GM19351 (cell line): Measurements from ENCODE around the gene GSDMA.
"Not testable (repeated sequence)": the region's sequence is repeated elsewhere in the genome, so short reads cannot be mapped to it uniquely, and the experiment has no call there.

Experiments
- ATAC-seq: cut with Tn5 transposase; IDR thresholded peaks from one replicate; pipeline ENCODE4 v1.9.1; 2021; ENCODE audit warnings: mild to moderate bottlenecking, moderate library complexity; ENCODE audit not compliant: unreplicated experiment

GSDMA gene

DNA sequence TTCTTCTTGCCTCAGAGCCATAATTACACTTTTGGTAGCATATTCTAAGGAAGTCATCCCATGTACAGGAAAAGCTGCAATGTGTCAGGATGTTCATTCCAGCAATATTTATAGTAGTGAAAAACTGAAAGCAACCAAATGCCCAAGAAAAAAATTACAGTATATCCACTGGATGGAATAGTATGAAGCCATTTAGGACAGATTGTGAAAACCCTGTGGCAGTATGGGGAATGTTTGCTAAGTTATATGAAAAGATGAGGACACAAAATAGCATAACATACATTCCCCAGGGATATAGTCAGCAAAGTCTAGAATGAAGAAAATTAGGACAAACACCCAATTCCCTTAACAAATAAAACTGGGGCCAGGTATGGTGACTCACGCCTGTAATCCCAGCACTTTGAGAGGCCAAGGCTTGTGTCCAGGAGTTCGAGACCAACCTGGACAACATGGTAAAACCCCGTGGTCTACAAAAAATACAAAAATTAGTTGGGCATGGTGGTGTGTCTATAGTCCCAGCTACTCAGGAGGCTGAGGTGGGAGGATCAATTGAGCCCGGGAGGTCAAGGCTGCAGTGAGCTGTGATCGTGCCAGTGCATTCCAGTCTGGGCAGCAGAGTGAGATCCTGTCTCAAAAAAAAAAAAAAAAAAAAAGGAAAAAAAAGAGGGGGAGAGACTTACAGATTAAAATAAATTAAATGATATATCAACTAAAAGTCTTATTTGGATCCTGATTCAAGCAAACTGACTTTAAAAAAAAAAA lies 33.0 kb upstream of the GSDMA start:
- ATAC-seq: no peak

DNA sequence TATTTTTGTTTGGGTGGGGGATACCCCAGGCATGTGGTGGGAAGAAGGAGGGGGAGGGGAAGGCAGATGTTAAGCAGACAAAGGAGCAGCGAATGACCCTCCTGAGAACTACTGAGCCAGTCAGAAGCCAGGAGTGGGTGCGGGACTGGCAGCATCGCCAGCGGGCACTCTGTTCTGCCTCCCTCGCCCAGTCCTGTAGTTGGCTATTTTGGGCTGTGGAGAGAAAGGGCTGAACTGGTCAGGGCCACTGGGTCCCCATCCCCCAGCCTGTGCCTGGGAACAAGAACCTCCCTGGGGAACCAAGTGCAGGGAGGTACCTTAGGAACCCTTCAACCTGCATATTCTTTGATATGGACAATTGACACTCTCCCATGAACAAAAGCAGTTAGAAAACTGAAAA lies 28.9 kb upstream of the GSDMA start:
- ATAC-seq: no peak

DNA sequence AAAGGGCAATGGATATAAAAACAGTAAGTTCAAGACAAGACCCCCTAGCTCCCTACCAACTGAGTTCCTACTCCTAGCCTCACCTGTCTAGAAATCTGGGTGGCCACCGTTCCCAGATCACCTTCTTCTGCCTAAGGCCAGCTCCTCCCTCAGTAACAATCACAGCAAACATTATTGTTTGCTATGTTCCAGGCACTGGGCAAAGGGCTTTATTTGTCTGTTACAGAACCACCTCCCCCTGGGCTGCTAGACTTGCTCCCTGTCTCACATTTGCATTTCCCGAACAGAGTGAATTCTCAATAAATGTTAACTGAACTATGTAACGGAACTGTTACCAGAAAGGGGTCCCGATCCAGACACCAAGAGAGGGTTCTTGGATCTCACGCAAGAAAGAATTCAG lies 28.5 kb upstream of the GSDMA start:
- ATAC-seq: no peak

DNA sequence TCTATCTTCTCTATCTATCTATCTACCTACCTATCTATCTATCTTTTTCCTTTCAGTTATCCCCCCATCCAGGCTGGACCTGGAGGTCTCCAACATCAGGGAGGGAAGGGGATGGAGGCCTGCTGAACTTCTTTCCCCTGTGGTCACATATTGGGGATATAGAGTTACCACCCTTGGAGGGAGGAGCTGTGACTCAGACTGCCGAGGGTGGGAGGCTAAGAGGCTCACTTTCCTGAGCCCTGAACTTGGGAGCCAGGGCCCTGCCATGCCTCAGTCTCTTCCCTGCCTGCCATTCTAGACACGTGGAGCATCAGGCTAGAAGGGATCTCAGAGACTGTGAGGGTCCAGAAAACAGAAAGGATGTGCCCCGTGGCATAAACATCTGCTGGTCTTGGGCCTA lies 26.9 kb upstream of the GSDMA start:
- ATAC-seq: no peak

DNA sequence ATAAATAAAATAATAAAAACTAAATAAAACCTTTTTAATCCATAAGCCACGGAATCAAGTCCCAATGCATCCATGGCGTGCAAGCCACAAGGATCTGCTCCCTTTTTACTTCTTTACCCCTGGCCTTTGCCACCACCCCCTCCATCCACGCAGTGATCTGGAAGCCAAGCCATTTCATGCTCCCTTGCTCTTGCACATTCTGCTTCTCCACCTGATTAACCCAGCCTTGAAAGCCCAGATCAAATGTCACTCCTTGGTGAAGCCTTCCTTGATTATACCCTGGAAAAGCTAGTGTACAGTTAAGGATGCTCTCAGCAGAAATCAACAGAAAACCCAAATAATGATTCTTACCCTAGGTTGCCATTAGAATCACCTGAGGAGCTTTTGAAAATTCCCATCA lies 25.4 kb upstream of the GSDMA start:
- no peak for ATAC-seq

DNA sequence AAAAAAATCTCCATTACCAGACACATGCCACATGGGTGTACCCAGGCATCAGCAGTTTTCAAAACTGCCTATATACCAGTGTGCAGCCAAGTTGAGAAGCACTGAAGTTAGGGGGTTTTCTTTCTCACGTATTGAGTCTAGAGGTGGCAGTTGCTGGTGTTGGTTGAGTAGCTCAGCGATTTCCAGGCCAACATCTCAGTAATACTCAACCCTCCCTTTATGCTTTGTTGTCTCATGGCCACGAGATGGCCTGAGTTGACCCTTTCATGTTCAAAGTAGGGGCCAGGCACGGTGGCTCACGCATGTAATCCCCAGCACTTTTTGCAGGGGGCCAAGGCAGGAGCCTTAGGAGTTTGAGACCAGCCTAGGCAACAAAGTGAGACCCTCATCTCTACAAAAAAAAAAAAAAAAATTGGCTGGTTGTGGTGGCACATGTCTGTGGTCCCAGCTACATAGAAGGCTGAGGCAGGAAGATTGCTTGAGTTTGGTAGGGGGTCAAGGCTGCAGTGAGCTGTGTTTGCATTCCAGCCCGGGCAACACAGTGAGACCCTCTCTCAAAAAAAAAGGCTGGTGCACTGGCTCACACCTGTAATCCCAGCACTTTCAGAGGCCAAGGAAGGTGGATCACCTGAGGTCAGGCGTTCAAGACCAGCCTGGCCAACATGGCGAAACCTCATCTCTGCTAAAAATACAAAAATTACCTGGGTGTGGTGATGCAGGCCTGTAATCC lies 24.5 kb upstream of the GSDMA start:
- ATAC-seq: no peak

DNA sequence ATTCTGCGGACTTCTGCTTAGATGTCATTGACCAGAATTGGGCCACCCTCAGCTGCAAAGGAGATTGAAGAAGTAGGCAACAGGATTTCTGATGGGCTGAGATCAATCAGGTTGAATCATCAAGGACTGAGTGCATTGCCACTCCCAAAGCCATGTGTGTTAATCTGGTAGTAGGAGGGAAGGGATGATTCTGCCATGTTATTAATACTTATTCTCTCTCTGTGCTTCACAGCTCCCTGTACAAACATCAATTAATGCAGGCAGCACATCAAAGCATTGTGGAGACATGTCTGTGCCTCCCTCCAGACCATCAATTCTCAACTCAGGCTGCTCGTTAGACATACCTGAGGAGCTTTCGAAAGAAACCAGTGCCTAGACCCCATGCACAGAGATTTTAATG lies 23.7 kb upstream of the GSDMA start:
- ATAC-seq: no peak

DNA sequence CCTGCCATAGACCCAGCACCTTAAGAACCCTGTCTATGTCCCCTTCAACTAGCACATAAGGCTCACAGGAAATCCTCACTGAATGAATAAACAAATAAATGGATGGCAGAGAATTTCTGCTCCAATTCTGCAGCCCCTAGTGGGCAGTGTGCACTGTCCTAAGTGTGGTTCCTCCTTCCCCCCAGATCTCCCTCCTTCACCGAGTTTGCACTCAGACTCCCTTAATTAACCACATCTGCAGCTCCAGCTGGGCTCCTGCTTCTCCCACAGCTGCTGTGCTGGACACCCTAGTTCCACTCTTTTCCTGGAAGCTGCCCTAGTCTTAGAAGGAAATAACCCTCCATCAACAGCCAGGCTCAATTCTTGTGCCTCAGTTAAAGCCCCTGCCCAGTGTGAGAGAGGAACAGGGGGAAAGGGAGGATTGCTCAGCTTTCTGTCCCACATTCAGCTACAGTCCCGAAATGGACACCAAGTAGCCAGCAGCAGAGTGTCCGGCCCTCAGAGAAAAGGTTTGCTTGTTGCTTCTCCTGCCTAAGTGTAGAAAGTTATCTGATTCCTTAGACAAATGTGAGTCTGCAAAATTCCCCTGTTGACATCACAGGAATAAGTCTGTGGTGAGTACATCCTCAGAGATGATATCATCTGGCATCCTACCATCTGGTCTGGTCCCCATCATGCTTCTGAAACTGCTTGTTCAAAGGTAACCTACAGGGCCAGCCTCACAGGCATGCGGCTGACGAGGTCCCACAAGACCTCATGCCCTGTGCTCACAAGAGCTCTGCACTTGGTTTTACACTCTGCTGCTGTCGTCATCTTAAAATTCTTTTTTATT lies 23.0 kb upstream of the GSDMA start:
- no peak for ATAC-seq

DNA sequence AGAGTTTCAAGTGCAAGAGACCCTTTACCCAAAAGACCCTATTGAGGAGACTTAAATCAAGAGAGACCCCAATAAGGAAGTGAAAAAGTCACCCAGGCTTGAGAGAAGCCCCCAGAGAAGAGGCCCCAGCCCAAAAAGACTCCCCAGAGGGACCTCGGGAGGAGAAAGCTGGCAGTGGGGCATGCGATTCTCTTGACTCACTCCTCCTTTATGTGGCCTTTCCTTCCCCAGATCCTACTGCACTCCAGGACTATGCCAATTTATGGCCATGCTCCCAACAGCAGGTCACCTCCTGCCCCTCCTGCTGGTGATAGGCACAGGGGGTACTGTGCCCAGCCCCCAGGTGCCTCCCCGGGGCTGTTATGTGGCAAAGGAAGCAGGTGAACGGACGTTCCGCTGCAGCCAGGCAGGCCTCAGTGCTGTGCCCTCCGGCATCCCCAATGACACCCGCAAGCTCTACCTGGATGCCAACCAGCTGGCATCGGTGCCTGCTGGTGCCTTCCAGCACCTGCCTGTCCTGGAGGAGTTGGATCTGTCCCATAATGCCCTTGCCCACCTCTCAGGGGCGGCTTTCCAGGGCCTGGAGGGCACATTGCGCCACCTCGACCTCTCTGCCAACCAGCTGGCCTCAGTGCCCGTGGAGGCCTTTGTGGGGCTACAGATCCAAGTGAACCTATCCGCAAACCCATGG lies 19.0 kb upstream of the GSDMA start:
- no peak for ATAC-seq

DNA sequence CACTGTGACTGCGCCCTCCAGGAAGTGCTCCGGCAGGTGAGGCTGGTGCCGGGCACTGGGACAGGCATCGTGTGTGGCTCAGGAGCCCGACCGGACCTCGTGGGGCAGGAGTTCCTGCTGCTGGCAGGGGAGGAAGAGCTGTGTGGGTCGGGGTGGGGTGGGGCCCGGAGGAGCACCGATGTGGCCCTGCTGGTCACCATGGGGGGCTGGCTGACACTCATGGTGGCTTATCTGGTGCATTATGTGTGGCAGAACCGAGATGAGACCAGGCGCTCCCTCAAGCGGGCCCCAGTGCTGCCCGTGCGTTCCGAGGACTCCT lies 18.5 kb upstream of the GSDMA start:
- no peak for ATAC-seq

DNA sequence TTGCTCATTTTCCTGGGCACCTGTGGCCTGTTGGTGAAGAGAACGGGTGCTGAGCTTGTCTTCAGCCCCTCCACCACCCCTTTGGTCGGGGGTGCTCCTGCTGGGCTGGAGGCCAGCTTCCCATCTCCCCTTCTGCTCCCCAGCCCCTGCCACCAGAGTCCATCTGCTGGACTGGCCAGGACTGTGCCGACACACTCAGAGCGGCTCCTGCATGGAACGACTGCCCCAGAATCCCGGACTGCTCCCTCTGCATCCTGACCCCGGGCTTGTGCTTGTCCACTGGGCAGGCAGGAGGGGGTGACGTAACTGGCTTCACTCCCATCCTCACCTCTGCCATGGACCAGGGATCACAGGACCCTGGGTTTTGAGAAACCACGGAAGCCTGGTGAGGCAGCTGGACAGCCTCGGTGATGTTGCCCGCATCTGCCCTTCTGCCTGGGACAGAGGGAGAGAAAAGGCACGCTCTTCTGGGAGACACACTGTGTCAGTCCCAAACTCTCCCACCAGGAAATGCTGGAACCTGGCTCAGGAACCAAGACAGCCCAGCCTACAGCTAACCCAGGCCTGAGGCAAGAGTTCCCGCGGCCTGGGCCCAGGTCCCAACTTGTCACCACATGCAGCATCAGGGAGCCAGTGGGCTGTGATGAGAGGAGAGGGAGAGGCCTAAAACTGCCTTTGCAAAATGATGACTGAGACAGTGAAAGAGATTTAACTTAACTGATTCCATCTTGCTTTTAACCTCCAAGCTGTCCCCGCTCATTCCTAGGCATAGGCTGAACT lies 16.1 kb upstream of the GSDMA start:
- ATAC-seq: no peak

DNA sequence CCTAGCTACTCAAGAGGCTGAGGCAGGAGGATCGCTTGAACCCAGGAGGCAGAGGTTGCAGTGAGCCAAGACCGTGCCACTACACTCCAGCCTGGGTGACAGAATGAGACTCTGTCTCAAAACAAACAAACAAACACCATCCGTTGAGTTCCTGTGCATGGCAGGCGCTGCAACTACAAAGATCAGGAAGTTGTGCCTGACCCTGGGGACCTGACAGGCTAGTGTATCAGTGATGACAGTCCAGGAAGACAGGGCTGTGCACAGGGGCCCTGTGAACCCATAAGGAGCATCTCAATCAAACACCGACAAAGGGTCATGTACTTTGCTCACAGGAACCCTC lies 14.3 kb upstream of the GSDMA start:
- not testable (repeated sequence) for ATAC-seq

DNA sequence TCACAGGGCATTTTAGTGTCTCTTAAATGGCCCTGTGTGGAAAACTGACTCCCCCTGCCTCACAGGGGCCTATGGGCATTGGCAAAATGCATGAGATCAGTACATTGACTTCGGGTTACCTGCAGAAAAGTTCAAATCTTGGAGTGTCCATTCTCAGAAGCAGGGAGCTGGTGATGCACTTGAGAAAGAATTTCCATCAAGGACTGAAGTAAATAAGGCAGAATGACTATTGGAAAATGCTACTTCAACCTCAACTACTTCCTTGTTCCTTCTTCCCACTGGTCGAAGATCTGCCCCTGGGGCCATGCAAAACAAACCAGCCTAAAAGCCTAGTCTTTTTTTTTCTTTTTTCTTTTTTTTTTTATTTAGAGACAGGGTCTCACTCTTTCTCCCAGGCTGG lies 13.8 kb upstream of the GSDMA start:
- ATAC-seq: no peak

DNA sequence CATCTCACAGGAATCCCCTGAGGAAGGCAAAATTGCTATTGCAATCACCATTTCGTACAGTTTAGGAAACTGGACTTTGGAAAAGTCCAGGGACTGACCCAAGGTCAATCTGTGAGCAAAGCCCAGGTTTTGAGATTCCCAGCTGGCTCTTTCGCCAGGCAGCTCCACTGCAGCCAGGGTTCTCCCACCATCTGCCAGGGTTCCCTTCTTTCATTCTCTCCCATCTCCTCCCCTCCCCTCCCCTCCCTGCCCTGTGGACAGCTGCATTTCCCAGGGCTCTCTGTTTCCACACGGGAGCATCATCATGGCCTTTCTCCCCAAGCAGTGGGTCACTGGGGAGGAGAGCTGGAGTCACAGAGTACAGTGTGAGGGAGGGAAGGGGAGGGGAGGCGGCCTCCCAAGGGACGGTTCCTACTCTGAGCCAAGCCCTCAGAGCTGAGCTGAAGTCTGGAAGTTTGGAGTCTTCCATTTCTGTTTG lies 11.9 kb upstream of the GSDMA start:
- ATAC-seq: no peak

DNA sequence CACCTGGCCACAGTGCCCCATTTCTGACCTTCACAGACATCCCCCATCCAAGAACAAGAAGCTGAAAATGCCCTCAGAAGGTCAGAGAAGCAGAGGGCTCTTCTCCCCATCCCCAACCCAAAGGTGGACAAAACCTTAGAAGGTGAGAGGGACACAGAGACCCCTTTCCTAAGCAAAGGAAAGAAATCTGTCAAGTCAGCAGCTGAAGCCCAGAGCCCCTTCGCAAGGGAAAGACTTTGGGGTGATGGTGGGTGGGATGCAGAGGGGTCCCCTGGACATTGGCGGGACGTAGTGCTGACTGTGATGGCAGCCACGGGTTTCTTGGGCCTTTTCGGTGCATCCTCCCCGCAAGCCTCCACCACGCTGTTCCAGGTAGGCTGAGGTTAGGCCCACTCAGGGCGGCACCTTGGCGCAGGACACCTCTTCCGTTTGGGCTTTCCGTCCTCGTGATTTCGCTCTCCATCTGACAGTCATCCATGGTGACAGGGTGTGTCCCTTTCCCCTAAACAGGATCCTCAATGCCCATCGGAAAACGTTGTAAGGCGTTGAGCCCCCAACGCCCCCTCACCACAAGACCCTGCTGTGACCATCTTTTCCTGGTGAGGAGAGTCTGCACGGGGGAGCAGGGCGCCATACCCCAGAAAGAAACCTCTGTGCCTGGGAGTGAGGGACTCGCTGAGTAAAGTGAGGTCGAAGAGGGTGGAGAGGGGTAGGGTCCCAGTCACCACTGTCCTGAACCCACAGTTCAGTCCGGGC lies 10.7 kb upstream of the GSDMA start:
- peak; percentile 1 for ATAC-seq

DNA sequence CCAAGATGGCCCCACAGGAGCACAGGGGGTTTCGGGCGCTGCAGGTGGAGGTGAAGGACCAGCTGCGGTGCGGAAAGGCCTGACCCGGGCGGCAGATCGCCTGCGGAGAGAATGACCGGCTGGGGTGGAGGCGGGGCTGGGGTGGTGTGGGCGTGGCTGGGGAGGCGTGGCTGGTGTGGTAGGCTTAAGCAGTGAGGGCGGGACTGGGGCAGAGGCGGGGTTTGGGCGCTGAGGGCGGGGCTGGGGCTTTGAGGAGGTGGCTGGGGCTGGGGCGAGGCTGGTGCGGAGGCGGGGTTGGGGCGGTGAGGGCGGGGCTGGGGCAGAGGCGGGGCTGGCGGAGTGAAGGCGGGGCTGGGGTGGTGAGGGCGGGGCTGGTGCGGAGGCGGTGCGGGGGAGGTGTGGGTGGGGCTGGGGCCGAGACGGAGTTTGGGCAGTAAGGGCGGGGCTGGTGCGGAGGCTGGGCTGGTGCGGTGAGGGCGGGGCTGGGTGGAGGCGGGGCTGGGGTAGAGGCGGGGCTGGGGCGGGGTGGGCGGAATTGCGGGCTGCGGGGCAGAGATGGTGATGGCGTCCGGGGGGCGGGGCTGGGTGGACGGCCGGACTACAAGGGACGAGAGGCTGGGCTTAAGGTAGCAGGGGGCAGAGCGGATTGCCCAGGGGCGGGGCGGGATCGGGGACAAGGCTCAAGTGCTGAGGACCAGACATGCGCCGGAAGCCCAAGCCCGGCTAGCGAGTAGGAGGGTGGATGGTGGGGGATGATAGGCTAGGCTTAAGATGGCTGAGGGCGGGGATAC lies 9.9 kb upstream of the GSDMA start:
- ATAC-seq: peak; percentile 84

DNA sequence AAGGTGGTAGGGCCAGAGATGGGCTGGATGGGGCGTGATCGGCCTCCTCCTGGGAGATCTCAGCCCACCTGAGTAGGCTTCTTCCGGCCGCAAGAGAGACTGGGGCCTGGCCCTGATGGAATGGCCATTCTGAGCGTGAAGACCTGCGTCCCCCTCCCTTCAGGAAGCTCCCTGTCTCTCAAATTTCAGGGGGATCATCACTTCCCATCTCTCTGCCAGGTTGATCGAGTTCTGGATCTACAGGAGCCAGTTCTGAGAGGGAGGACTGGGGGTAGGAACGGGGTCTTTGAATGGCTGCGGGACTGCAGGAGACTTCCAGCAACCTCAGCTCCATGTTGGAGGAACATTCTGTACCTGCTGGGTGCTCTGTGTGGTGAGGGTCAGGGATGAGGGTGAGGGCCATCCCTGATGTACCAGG lies 9.3 kb upstream of the GSDMA start:
- ATAC-seq: no peak

DNA sequence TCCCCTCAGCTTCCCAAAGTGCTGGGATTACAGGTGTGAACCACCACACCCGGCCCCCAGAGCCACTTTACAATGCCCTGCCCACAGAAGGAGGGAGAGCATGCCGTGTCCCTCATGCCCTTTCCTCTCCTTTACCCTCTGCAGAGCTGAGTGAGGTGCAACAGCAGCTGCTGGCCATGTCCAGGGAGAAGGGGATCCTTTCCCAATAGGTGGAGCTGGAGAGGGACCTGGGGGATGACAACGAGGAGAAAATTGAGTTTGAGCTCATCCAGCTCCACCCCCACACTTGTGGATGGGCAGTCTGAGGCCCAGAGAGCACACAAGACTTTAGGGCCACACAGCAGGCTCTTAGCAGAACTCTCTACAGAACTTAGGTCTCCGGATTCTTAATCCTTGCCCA lies 7.9 kb upstream of the GSDMA start:
- ATAC-seq: no peak

DNA sequence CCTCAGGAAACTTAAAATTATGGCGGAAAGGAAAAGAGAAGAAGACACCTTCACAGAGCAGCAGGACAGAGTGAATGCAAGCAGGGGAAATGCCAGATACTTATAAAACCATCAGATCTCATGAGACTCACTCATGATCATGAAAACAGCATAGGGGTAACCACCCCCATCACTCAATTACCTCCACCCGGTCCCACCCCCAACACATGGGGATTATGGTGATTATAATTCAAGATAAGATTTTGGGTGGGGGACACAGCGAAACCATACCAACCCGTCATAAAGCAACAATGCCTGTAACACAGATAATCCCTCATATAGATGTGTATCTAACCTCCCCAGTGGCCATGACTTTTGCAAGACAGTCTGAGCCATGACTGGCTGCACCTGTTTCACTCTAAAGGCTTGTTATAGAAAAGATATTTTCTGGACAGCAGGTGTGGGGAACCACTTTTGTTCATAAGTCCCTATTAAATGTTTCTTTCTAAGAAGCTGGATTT lies 7.0 kb upstream of the GSDMA start:
- no peak for ATAC-seq
